HepG2 (cell line): ENCODE measurements around the gene SDR9C7. TPM values are rescaled to one million over a fixed set of nuclear protein-coding genes. Genes with fewer than 3 reads are reported as not detected.
A peak's percentile ranks its signal among the peaks of the same experiment; 100 is the strongest.

Source experiments
- CREB1 ChIP-seq, 2 experiments: fragments of 450-650 bp in 1 of 2; IDR thresholded peaks; 2 replicates each; pipeline ENCODE4 v1.6.1; 2016 to 2017; ENCODE audit warnings: control low read depth in 1 of 2, mild to moderate bottlenecking in 1 of 2, missing compliant biosample characterization in 1 of 2, missing genetic modification characterization in 1 of 2
- EHMT2 ChIP-seq: fragments of 200-600 bp; sonication (generic); IDR thresholded peaks from 2 replicates; pipeline ENCODE4 v1.7.0; 2017; ENCODE audit warnings: antibody characterized with exemption, low read depth, low read length, borderline replicate concordance
- HCFC1 ChIP-seq: fragments of 150-350 bp; IDR thresholded peaks from 2 replicates; pipeline ENCODE4 v1.6.1; 2014; ENCODE audit warnings: low read depth, low read length
- KDM1A ChIP-seq: IDR thresholded peaks from 2 replicates; pipeline ENCODE4 v1.6.1; 2016; ENCODE audit warnings: missing compliant biosample characterization
- MED8 ChIP-seq: sonication (generic); formaldehyde crosslinking; IDR thresholded peaks from 2 replicates; pipeline ENCODE4 v1.8.1; 2023; ENCODE audit warnings: mild to moderate bottlenecking, missing genetic modification reagents; ENCODE audit not compliant: insufficient replicate concordance
- NFAT5 ChIP-seq: sonication (generic); formaldehyde crosslinking; IDR thresholded peaks from 2 replicates; pipeline ENCODE4 v1.4.0; 2020; ENCODE audit warnings: missing genetic modification reagents
- NFE2 ChIP-seq: sonication (generic); formaldehyde crosslinking; IDR thresholded peaks from 2 replicates; pipeline ENCODE4 v1.4.0; 2020; ENCODE audit warnings: missing genetic modification reagents
- NFYC ChIP-seq: IDR thresholded peaks from 2 replicates; pipeline ENCODE4 v1.6.1; 2016; ENCODE audit warnings: missing genetic modification reagents, missing compliant biosample characterization
- PPARG ChIP-seq: conservative IDR thresholded peaks from 2 replicates; pipeline ENCODE4 v1.6.1; 2016; ENCODE audit warnings: missing biosample characterization, missing genetic modification reagents
- SALL2 ChIP-seq: sonication (generic); formaldehyde crosslinking; IDR thresholded peaks from 2 replicates; pipeline ENCODE4 v1.8.1; 2023; ENCODE audit warnings: mild to moderate bottlenecking, missing genetic modification reagents, inconsistent platforms
- SIN3A ChIP-seq: IDR thresholded peaks from 2 replicates; pipeline ENCODE4 v1.6.1; 2011; ENCODE audit warnings: low read depth, mild to moderate bottlenecking, control low read depth, low read length, borderline replicate concordance
- SPEN ChIP-seq: sonication (generic); formaldehyde crosslinking; IDR thresholded peaks from 2 replicates; pipeline ENCODE4 v1.5.1; 2020; ENCODE audit warnings: low read depth, mild to moderate bottlenecking, missing genetic modification reagents
- TAF15 ChIP-seq: fragments of 200-400 bp; formaldehyde crosslinking; IDR thresholded peaks from one replicate; pipeline ENCODE4 v1.6.1; 2018; ENCODE audit warnings: mild to moderate bottlenecking, low read depth, low read length; ENCODE audit not compliant: poor library complexity, severe bottlenecking
- TEAD3 ChIP-seq: optimal IDR thresholded peaks from 2 replicates; pipeline ENCODE3; 2016; ENCODE audit warnings: borderline replicate concordance
- TERF1 ChIP-seq: sonication (generic); formaldehyde crosslinking; IDR thresholded peaks from 2 replicates; pipeline ENCODE4 v1.8.0; 2022; ENCODE audit warnings: mild to moderate bottlenecking, missing genetic modification reagents, moderate library complexity
- ZBTB2 ChIP-seq: sonication (generic); formaldehyde crosslinking; IDR thresholded peaks from 2 replicates; pipeline ENCODE4 v1.8.0; 2022; ENCODE audit warnings: low read depth, missing genetic modification reagents
- ZNF331 ChIP-seq: sonication (generic); formaldehyde crosslinking; IDR thresholded peaks from 2 replicates; pipeline ENCODE4 v1.4.0; 2020; ENCODE audit warnings: missing genetic modification reagents
- ZNF589 ChIP-seq: sonication (generic); formaldehyde crosslinking; conservative IDR thresholded peaks from 2 replicates; pipeline ENCODE4 v1.8.0; 2022; ENCODE audit warnings: mild to moderate bottlenecking, moderate library complexity, missing genetic modification reagents
- ZNF644 ChIP-seq: IDR thresholded peaks from 2 replicates; pipeline ENCODE4 v1.6.1; 2016; ENCODE audit warnings: low read depth
- ZNF670 ChIP-seq: sonication (generic); formaldehyde crosslinking; IDR thresholded peaks from 2 replicates; pipeline ENCODE4 v1.8.0; 2022; ENCODE audit warnings: mild to moderate bottlenecking, missing genetic modification reagents, borderline replicate concordance
- ZNF83 ChIP-seq: sonication (generic); formaldehyde crosslinking; IDR thresholded peaks from 2 replicates; pipeline ENCODE4 v1.4.0; 2020; ENCODE audit warnings: missing genetic modification reagents, mild to moderate bottlenecking, borderline replicate concordance
- ZSCAN30 ChIP-seq: sonication (generic); formaldehyde crosslinking; IDR thresholded peaks from 2 replicates; pipeline ENCODE4 v1.5.0; 2020; ENCODE audit warnings: mild to moderate bottlenecking, missing genetic modification reagents
- ZZZ3 ChIP-seq: sonication (generic); formaldehyde crosslinking; IDR thresholded peaks from 2 replicates; pipeline ENCODE4 v1.4.0; 2020; ENCODE audit warnings: missing genetic modification reagents, mild to moderate bottlenecking, borderline replicate concordance
- polyA plus RNA-seq, 8 experiments: library from polyadenylated mRNA; depleted of rRNA in 3 of 8; stranded (reverse) in 7 of 8; unstranded in 1 of 8; fragments of >200 nt; fragmentation: Illumina TruSeq in 4 of 8; extraction: Trizol in 4 of 8; gene quantifications; 2 replicates each; pipeline versions ENCODE4 v1.2.1 to v1.2.3, GENCODE V29; 2011 to 2016; ENCODE audit warnings: low read depth in 4 of 8, missing spikeins in 1 of 8, mixed read lengths in 1 of 8; ENCODE audit not compliant: insufficient read depth in 1 of 8
- total RNA-seq, 5 experiments: library from RNA; depleted of rRNA; stranded (reverse); fragments of >200 nt; fragmentation: Illumina TruSeq; extraction: Trizol; gene quantifications; 2 replicates each; pipeline ENCODE4 v1.2.3, GENCODE V29; 2016; ENCODE audit warnings: low read depth in 1 of 5

Gene SDR9C7
- total and polyA plus RNA-seq, 2 of the 13 experiments (the other 11 are each of a cell fraction or from before 2014, with no cell fraction given) = 0.04 TPM; not detected in 1

DNA sequence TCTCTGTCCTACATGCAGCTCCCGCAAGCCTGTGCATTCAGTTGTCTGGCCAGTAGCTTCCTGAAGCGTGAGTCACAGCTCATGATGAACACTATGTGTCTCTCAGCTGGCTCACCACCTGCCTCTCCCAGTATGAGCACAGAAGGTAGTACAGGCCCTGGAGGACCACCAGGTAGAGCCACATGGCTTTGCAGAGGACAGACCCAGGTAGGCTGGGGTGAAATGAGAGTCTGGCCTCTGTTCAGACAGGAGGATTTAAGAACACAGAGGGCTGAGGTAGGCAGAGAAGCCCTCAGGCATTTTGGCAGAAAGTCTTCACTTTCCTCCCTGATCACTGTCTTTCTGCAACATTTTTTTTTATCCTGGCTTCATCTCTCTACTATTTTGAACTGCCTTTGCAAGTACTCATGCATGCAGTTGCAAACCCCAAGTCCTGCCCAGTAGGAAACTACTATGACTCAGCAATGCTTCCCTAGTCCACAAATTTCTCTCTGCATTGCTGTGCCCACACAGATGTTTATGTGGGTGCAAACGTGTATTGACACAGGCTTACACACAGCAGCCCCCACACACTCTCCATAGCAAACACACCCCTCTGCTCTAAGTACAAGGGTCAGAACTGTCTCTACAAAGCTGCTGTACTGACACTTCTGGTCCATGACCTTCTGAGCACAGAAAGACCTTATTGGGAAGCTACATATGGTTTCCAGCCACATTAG lies 7.2 kb upstream of the SDR9C7 start (continued):
- TF ChIP-seq ZBTB2 (CRISPR knock-in tag) (no peak), CREB1 (IDR thresholded peaks at IDR 0.05) (no peak), CREB1 (CRISPR knock-in tag; IDR thresholded peaks at IDR 0.05) (peak; percentile 55), TERF1 (CRISPR knock-in tag) (no peak), ZNF670 (CRISPR knock-in tag) (peak; percentile 96), TEAD3 (CRISPR knock-in tag) (peak; percentile 81), ZSCAN30 (CRISPR knock-in tag) (no peak), PPARG (peak; percentile 84), ZNF589 (CRISPR knock-in tag) (no peak), MED8 (CRISPR knock-in tag) (no peak), TAF15 (no peak), HCFC1 (no peak), SIN3A (peak; percentile 68; the same call in 1 of the 2 replicates), SALL2 (CRISPR knock-in tag) (0 out of 2 replicates have a peak, but pooled peaks have one; percentile 36), ZNF331 (CRISPR knock-in tag) (peak; percentile 78), NFYC (CRISPR knock-in tag) (no peak), SPEN (no peak; the same call in 1 of the 2 replicates), ZNF644 (peak; percentile 94), NFE2 (peak; percentile 92), KDM1A (CRISPR knock-in tag) (peak; percentile 65), NFAT5 (CRISPR knock-in tag) (no peak), ZZZ3 (CRISPR knock-in tag) (no peak), EHMT2 (peak; percentile 41; the same call in 1 of the 2 replicates), ZNF83 (CRISPR knock-in tag) (no peak)
